IMR-90 (cell line): ENCODE measurements around the gene RHOU. TPM values are rescaled to one million over a fixed set of nuclear protein-coding genes. Genes with fewer than 3 reads are reported as not detected.

Experiments
- ATAC-seq: fragments of 200-7000 bp; cut with Tn5 transposase; 2 replicates; pipeline ENCODE4 v1.9.1; 2020; ENCODE audit warnings: low read depth, mild to moderate bottlenecking, moderate library complexity
- BruUV-seq: library from RNA; stranded (reverse); fragments of 400-500 nt; replicated peaks from 2 replicates; lab custom pipeline; 2021; lab: Mats Ljungman, UMichigan
- CTCF ChIA-PET: fragments of 300-600 bp; formaldehyde crosslinking; extraction: SDS; loops from one replicate; lab custom pipeline; 2021; ENCODE audit warnings: antibody characterized with exemption; lab: Yijun Ruan, JAX
- POLR2A ChIA-PET: fragments of 300-600 bp; sonication (Branson Sonifier 250); formaldehyde crosslinking; loops from one replicate; lab custom pipeline; 2022; ENCODE audit warnings: antibody characterized with exemption; ENCODE audit not compliant: unreplicated experiment; lab: Charles Lee
- DNase-seq: peaks from one replicate; pipeline ENCODE4 v3.0.0; 2013
- H2AFZ ChIP-seq: replicated peaks from 2 replicates; pipeline ENCODE3; 2013; ENCODE audit warnings: low read length, mild to moderate bottlenecking; ENCODE audit not compliant: poor library complexity
- H2AK5ac ChIP-seq: 2 replicates; pipeline ENCODE4 v1.6.1; 2013; ENCODE audit warnings: low read depth, low read length, inconsistent platforms
- H2AK9ac ChIP-seq: replicated peaks from 2 replicates; pipeline ENCODE3; 2013; ENCODE audit warnings: mild to moderate bottlenecking, low read depth, low read length, moderate library complexity; ENCODE audit not compliant: poor library complexity
- H2BK120ac ChIP-seq: 2 replicates; pipeline ENCODE4 v1.6.1; 2013; ENCODE audit warnings: low read depth, low read length, inconsistent platforms
- H2BK15ac ChIP-seq: 3 replicates; pipeline ENCODE4 v1.6.1; 2013; ENCODE audit warnings: low read depth, low read length, inconsistent platforms
- H2BK20ac ChIP-seq: 2 replicates; pipeline ENCODE4 v1.6.1; 2013; ENCODE audit warnings: low read depth, mild to moderate bottlenecking, inconsistent platforms, low read length, moderate library complexity
- H2BK5ac ChIP-seq: 2 replicates; pipeline ENCODE4 v1.6.1; 2013; ENCODE audit warnings: mild to moderate bottlenecking, low read depth, low read length, inconsistent platforms; ENCODE audit not compliant: poor library complexity, severe bottlenecking
- H3K14ac ChIP-seq: replicated peaks from 2 replicates; pipeline ENCODE4 v1.6.1; 2013; ENCODE audit warnings: low read depth, low read length, inconsistent platforms
- H3K18ac ChIP-seq: 2 replicates; pipeline ENCODE4 v1.6.1; 2013; ENCODE audit warnings: low read depth, low read length, control low read depth
- H3K23ac ChIP-seq: 2 replicates; pipeline ENCODE4 v1.6.1; 2013; ENCODE audit warnings: low read depth, low read length, inconsistent platforms
- H3K27ac ChIP-seq: 2 replicates; pipeline ENCODE4 v1.5.1; 2013; ENCODE audit warnings: mild to moderate bottlenecking, control low read depth, low read length; ENCODE audit not compliant: insufficient read depth
- H3K27me3 ChIP-seq: 2 replicates; pipeline ENCODE4 v1.6.1; 2013; ENCODE audit warnings: low read length; ENCODE audit not compliant: control insufficient read depth, insufficient read depth
- H3K36me3 ChIP-seq: 2 replicates; pipeline ENCODE4 v1.6.1; 2013; ENCODE audit warnings: low read length, mixed read lengths; ENCODE audit not compliant: control insufficient read depth, insufficient read depth
- H3K4ac ChIP-seq: 2 replicates; pipeline ENCODE4 v1.6.1; 2013; ENCODE audit warnings: low read depth, low read length, inconsistent platforms
- H3K4me1 ChIP-seq: 2 replicates; pipeline ENCODE4 v1.6.1; 2013; ENCODE audit warnings: low read length, mixed read lengths; ENCODE audit not compliant: control insufficient read depth, insufficient read depth
- H3K4me2 ChIP-seq: 2 replicates; pipeline ENCODE4 v1.6.1; 2013; ENCODE audit warnings: low read depth, mild to moderate bottlenecking, control low read depth, low read length, moderate library complexity
- H3K4me3 ChIP-seq: 2 replicates; pipeline ENCODE4 v1.5.1; 2013; ENCODE audit warnings: low read depth, mild to moderate bottlenecking, control low read depth, low read length, moderate library complexity; ENCODE audit not compliant: insufficient read depth
- H3K56ac ChIP-seq: 2 replicates; pipeline ENCODE4 v1.6.1; 2013; ENCODE audit warnings: low read length, inconsistent platforms; ENCODE audit not compliant: insufficient read depth; ENCODE audit errors: extremely low read depth
- H3K79me1 ChIP-seq, 2 experiments: 2 replicates each; pipeline ENCODE4 v1.6.1; 2013; ENCODE audit warnings: low read length in 2 of 2, inconsistent platforms in 1 of 2, low read depth in 1 of 2
- H3K9ac ChIP-seq: 2 replicates; pipeline ENCODE4 v1.6.1; 2013; ENCODE audit warnings: low read depth, low read length, control low read depth
- H3K9me1 ChIP-seq: 2 replicates; pipeline ENCODE4 v1.6.1; 2013; ENCODE audit warnings: low read length, inconsistent platforms; ENCODE audit not compliant: insufficient read depth
- H3K9me3 ChIP-seq: 2 replicates; pipeline ENCODE4 v1.6.1; 2013; ENCODE audit warnings: low read length; ENCODE audit not compliant: control insufficient read depth, insufficient read depth
- H4K20me1 ChIP-seq: 2 replicates; pipeline ENCODE4 v1.6.1; 2013; ENCODE audit warnings: low read length, inconsistent platforms; ENCODE audit not compliant: insufficient read depth
- H4K5ac ChIP-seq: 2 replicates; pipeline ENCODE4 v1.6.1; 2013; ENCODE audit warnings: mild to moderate bottlenecking, low read depth, low read length, control low read depth
- H4K8ac ChIP-seq, 2 experiments: 2 replicates each; pipeline ENCODE4 v1.6.1; 2013; ENCODE audit warnings: low read depth in 2 of 2, low read length in 2 of 2, control low read depth in 1 of 2, inconsistent platforms in 1 of 2
- H4K91ac ChIP-seq: 2 replicates; pipeline ENCODE4 v1.6.1; 2013; ENCODE audit warnings: low read depth, low read length, inconsistent platforms; ENCODE audit not compliant: insufficient read depth
- BHLHE40 ChIP-seq: fragments of 150-350 bp; IDR thresholded peaks from 2 replicates; pipeline ENCODE4 v1.6.1; 2016; ENCODE audit warnings: mild to moderate bottlenecking, low read depth, low read length
- CEBPB ChIP-seq: IDR thresholded peaks from 2 replicates; pipeline ENCODE4 v1.6.1; 2012; ENCODE audit warnings: low read depth, low read length, improper control_type of control experiment
- CHD1 ChIP-seq: IDR thresholded peaks from 2 replicates; pipeline ENCODE4 v1.6.1; 2012; ENCODE audit warnings: low read depth, low read length, improper control_type of control experiment
- CTCF ChIP-seq: conservative IDR thresholded peaks from 2 replicates; pipeline ENCODE4 v1.5.1; 2012; ENCODE audit warnings: mild to moderate bottlenecking, low read depth, low read length, improper control_type of control experiment
- FOS ChIP-seq: fragments of 150-350 bp; IDR thresholded peaks from 2 replicates; pipeline ENCODE4 v1.6.1; 2016; ENCODE audit warnings: low read depth, low read length
- MAFK ChIP-seq: IDR thresholded peaks from 2 replicates; pipeline ENCODE4 v1.6.1; 2012; ENCODE audit warnings: low read depth, low read length, improper control_type of control experiment
- MAZ ChIP-seq: IDR thresholded peaks from 2 replicates; pipeline ENCODE4 v1.6.1; 2012; ENCODE audit warnings: low read depth, mild to moderate bottlenecking, low read length, improper control_type of control experiment, moderate library complexity, borderline replicate concordance
- MXI1 ChIP-seq: IDR thresholded peaks from 2 replicates; pipeline ENCODE4 v1.6.1; 2012; ENCODE audit warnings: low read depth, mild to moderate bottlenecking, low read length, moderate library complexity, borderline replicate concordance
- NFE2L2 ChIP-seq: fragments of 150-350 bp; IDR thresholded peaks from 2 replicates; pipeline ENCODE4 v1.6.1; 2016; ENCODE audit warnings: low read depth, mild to moderate bottlenecking, low read length
- POLR2A ChIP-seq: IDR thresholded peaks from 2 replicates; pipeline ENCODE4 v1.6.1; 2012; ENCODE audit warnings: mild to moderate bottlenecking, low read depth, low read length
- RAD21 ChIP-seq: IDR thresholded peaks from 2 replicates; pipeline ENCODE4 v1.6.1; 2012; ENCODE audit warnings: low read length, improper control_type of control experiment
- RCOR1 ChIP-seq: IDR thresholded peaks from 2 replicates; pipeline ENCODE4 v1.6.1; 2012; ENCODE audit warnings: mild to moderate bottlenecking, low read length, improper control_type of control experiment; ENCODE audit not compliant: insufficient replicate concordance
- RFX5 ChIP-seq: IDR thresholded peaks from 2 replicates; pipeline ENCODE4 v1.8.0; 2012; ENCODE audit warnings: low read depth, mild to moderate bottlenecking, low read length, moderate library complexity
- SMC3 ChIP-seq: fragments of 150-350 bp; IDR thresholded peaks from 2 replicates; pipeline ENCODE4 v1.6.1; 2016; ENCODE audit warnings: low read depth, mild to moderate bottlenecking, antibody characterized with exemption, low read length, moderate library complexity
- WGBS, 2 experiments: methylation state at CpG; one replicate each; pipeline versions ENCODE4 v1.1.5 to v1.1.7; 2013; ENCODE audit warnings: missing lambda C conversion rate in 2 of 2; ENCODE audit not compliant: insufficient read length in 1 of 2; ENCODE audit errors: extremely low coverage in 2 of 2; 5-methylcytosine and 5-hydroxymethylcytosine counted together
- dilution Hi-C: fragments of 300-500 bp; cut with HindIII; formaldehyde crosslinking; loops from one replicate; pipeline ENCODE4 v1.14.3; 2018; ENCODE audit warnings: low sequenced_read_pairs; ENCODE audit not compliant: unreplicated experiment
- in situ Hi-C: fragments of 300-500 bp; cut with MboI; formaldehyde crosslinking; loops from 3 replicates; pipeline ENCODE4 v1.14.3; 2019; ENCODE audit warnings: low sequenced_read_pairs, inconsistent platforms, mixed read lengths
- intact Hi-C: fragments of 100-400 bp; cut with micrococcal nuclease; formaldehyde crosslinking; loops from 2 replicates; pipeline ENCODE4 v1.10.0; 2022
- polyA plus RNA-seq, 3 experiments: library from polyadenylated mRNA; depleted of rRNA; stranded (reverse); fragments of >200 nt; gene quantifications; 2 replicates each; pipeline ENCODE4 v1.2.3, GENCODE V29; 2012; ENCODE audit warnings: low replicate concordance in 1 of 3
- total RNA-seq: library from RNA; depleted of rRNA; stranded (reverse); fragments of >200 nt; gene quantifications from 2 replicates; pipeline ENCODE4 v1.2.3, GENCODE V29; 2012
- TF ChIP-seq, protein P1 (sequence below): fragments of 150-350 bp; IDR thresholded peaks from 2 replicates; pipeline ENCODE4 v1.6.1; 2017; ENCODE audit warnings: mild to moderate bottlenecking, antibody characterized with exemption, low read length, low read depth
- TF ChIP-seq, protein P2 (sequence below): fragments of 150-350 bp; IDR thresholded peaks from 2 replicates; pipeline ENCODE4 v1.6.1; 2016; ENCODE audit warnings: low read depth, mild to moderate bottlenecking, low read length, moderate library complexity, borderline replicate concordance

Gene RHOU
- total and polyA plus RNA-seq, 2 of the 4 experiments (the other 2 are of a cell fraction), result 0.44 to 0.72 TPM

DNA sequence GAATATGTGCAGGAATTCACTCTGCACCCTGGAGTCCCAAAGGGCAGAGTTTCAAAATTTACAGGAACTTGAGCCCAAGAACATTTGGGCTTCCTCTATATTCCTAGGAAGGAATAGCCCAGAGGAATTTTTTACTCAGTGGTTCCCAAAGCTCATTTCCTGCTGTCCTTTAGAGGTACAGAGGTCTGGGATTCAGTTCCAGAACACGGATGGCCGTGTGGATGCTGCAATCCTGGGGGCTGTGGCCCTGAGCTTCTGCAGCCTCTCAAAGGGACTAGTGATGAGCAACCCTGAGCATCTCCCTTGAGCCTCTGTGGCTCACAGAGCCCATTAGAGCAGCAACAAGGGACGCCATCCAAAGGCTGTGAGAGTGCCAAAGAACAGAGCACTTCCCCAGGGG lies 10.1 kb upstream of the RHOU start:
- Histone ChIP-seq H2BK5ac (no peak overlapping the region), H2AK5ac (no peak overlapping the region), H4K8ac (no peak overlapping the region), H3K4me1 (no peaks in the 10 kb centered on the region), H3K14ac (no peak overlapping the region), H3K27me3 (peaks cover 15% of the 10 kb centered on the region), H3K4ac (no peak overlapping the region), H3K23ac (no peak overlapping the region), H3K27ac (no peak overlapping the region), H2AFZ (no peak overlapping the region), H3K79me1 (no peaks in the 10 kb centered on the region), H3K4me2 (no peak overlapping the region), H3K4me3 (no peak overlapping the region), H3K56ac (no peak overlapping the region), H2AK9ac (no peak overlapping the region), H3K9ac (no peak overlapping the region), H2BK120ac (no peak overlapping the region), H3K18ac (no peak overlapping the region), H4K20me1 (no peaks in the 10 kb centered on the region), H2BK20ac (no peak overlapping the region), H4K5ac (no peak overlapping the region), H2BK15ac (no peak overlapping the region), H4K91ac (no peak overlapping the region), H3K36me3 (no peaks in the 10 kb centered on the region), H3K9me3 (no peaks in the 10 kb centered on the region), H3K9me1 (no peaks in the 10 kb centered on the region)
- intact Hi-C loops (no loop called here), in situ Hi-C loops (no loop called here), dilution Hi-C loops (no loop called here)
- BruUV-seq, result no TSS peak
- ChIA-PET POLR2A (no interaction called here), CTCF (interaction anchor here (0.6 kb wide), 1 partner anchor 10 kb away, joined by 5 read pairs; no protein-coding TSS in a partner anchor)
- WGBS, 2 experiments, result 72% methylated on average over 2 of the region's 3 CpGs; no CpG with 5 or more reads in 1 of the 2 experiments
- TF ChIP-seq CHD1, result no peak
- no peak for TF ChIP-seq MAFK
- no peak for TF ChIP-seq NFE2L2
- TF ChIP-seq POLR2A, result no peak
- no peak for TF ChIP-seq MXI1
- TF ChIP-seq, protein P1, sequence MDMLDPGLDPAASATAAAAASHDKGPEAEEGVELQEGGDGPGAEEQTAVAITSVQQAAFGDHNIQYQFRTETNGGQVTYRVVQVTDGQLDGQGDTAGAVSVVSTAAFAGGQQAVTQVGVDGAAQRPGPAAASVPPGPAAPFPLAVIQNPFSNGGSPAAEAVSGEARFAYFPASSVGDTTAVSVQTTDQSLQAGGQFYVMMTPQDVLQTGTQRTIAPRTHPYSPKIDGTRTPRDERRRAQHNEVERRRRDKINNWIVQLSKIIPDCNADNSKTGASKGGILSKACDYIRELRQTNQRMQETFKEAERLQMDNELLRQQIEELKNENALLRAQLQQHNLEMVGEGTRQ, result no peak
- TF ChIP-seq RCOR1, result no peak
- no peak for TF ChIP-seq FOS
- no peak for TF ChIP-seq RAD21
- no peak for TF ChIP-seq BHLHE40
- TF ChIP-seq, protein P2, sequence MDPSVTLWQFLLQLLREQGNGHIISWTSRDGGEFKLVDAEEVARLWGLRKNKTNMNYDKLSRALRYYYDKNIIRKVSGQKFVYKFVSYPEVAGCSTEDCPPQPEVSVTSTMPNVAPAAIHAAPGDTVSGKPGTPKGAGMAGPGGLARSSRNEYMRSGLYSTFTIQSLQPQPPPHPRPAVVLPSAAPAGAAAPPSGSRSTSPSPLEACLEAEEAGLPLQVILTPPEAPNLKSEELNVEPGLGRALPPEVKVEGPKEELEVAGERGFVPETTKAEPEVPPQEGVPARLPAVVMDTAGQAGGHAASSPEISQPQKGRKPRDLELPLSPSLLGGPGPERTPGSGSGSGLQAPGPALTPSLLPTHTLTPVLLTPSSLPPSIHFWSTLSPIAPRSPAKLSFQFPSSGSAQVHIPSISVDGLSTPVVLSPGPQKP, result no peak
- no peak for TF ChIP-seq CEBPB
- no peak for TF ChIP-seq CTCF
- no peak for TF ChIP-seq RFX5
- no peak for TF ChIP-seq SMC3
- TF ChIP-seq MAZ, result no peak
- no peak for DNase-seq
- no peak for ATAC-seq
